Measurements from ENCODE around the gene RABGGTA.
A peak's percentile ranks its signal among the peaks of the same experiment; 100 is the strongest.

The RABGGTA gene

DNA sequence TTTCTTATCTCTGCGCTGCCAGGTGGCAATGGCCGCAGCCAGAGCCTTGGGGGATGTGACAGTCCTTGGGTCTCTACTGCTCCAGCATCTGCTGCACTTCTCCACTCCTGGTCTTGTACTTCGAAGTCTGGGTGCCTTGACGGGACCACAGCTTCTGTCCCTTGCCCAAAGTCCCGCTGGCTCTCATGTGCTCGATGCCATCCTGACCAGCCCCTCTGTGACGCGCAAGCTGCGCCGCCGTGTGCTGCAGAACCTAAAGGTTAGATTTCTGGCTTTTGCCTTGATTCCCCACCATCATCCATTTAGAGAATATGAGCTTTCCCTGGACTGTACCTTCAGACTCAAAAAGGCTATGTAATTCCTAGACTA is 32.6 kb upstream of the RABGGTA start:
- DNase-seq, result no peak

- no peak for DNase-seq
Measured at GRCh38 chr14:24300326-24300980, 29.1 kb upstream of the RABGGTA start.

GRCh38 chr14:24299255-24300191 is 28.1 kb upstream of the RABGGTA start, which contains the start of the genes DHRS1 and NOP9:
DHRS1 (minus strand) TSS chr14:24299780; CDS start chr14:24299106, 674 bp downstream.
NOP9 (plus strand) TSS chr14:24299850; CDS start chr14:24299955, 105 bp downstream.
- peak; percentile 66 to 85 for DNase-seq

- DNase-seq, result no peak
Measured at GRCh38 chr14:24298892-24299254, 27.5 kb upstream of the RABGGTA start.

GRCh38 chr14:24297190-24297964 is 26.0 kb upstream of the RABGGTA start:
- no peak for DNase-seq

DNA sequence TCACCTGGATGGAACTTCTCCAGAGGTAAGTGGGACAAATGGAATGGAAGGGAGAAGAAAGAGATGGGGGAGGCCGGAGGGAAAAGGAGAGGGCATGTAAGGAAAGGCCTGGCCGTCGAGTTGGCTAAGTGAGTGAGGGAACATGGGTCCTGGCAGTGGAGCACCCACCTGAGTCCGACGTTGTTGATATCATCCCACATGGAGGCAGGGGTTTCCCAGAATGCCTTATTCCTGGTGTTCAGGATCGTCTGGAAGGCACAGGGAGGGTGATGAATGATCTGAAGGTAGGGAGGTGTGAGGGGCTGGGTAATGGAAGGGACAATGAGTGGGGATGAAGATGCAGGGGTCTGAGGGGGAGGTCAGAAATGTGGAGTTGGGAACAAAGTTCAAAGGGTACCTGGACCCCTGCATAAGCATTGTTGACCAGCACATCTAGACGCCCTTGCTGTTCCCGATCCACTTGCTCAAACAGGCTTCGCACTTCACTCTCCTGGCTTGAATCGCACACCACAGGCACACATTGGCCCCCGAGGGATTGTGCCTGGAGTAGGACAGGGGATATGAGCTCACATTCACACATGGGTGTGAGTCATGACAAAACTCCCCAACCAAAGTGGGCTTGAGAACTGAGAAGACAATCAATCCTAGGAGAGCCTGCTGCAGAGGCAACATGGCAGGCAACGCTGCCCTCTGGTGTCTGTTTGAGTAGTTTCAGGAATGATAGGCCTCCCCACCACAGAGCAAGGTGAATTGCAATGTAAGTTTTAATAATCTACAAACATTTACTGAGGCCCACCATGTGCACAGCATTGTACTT is 25.2 kb upstream of the RABGGTA start:
- peak; percentile 22 to 69 for DNase-seq

DNA sequence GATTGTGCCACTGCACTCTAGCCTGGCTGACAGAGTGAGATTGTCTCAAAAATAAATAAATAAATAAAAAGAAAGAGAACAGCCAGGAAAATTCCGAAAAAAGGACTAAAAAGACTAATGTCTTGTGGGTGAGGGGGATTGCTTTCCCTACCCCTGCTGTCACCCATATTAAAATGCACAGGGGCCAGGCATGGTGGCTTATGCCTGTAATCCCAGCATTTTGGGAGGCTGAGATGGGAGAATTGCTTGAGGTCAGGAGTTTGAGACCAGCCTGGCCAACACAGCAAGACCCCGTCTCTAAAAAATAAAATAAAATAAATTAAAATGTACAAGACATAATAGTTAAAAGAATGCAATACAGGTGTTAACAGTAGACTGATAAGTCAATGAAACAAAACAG is 22.1 kb upstream of the RABGGTA start:
- DNase-seq, result no peak

GRCh38 chr14:24292118-24292807 is 20.9 kb upstream of the RABGGTA start:
- no peak for DNase-seq

DNA sequence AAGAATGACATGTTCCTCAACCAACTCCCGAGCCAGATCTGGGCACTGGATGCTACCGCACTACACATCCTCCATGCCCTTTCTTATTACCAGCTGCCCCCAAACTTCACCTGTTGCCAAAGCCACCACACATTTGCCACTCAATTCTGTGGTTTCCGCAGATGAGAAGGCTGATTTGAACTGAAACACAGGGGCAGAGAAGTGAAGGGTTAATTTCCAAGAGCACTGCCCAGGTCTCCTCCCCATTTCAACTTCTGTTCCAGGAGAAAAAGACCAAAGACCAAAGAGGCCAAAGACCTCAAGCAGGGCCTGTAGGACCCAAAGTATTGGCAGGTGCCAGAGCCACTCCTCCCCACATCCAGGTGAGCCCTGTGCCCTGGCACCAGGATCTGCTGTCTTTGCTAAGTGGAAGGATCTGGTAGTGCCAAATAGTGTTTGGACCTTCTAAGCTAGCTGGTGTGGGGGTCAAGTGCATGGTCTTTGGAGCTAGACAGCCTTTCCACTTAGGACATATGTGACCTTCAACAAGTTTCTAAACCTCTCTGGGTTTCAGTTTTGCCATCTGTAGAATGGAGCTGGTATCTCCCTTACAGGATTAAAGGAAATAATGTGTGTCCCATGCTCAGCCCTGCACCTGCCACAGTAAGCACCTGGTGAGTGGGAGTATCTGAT is 20.2 kb upstream of the RABGGTA start:
- DNase-seq, result no peak

DNA sequence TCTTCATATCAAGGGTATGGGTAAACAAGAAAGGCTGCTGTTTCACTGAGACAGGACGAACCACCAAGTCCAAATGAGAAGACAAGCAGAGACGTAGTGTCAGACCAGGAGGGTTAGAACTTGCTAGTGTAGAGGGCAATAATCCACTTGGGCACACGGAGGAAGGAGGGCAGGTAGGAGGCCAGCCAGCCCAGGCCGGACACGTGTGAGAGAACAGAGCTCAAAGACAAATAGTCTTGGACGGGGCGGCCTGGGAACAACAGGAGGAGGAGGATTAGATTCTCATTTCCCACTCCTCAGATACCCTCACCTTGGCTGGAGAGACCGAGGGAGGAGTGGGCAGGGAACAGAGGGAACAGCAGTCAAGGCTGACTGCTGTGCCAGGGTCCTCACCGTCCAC is 19.3 kb upstream of the RABGGTA start:
- DNase-seq, result no peak

- DNase-seq, result no peak
Measured at GRCh38 chr14:24289649-24290280, 18.4 kb upstream of the RABGGTA start.

DNA sequence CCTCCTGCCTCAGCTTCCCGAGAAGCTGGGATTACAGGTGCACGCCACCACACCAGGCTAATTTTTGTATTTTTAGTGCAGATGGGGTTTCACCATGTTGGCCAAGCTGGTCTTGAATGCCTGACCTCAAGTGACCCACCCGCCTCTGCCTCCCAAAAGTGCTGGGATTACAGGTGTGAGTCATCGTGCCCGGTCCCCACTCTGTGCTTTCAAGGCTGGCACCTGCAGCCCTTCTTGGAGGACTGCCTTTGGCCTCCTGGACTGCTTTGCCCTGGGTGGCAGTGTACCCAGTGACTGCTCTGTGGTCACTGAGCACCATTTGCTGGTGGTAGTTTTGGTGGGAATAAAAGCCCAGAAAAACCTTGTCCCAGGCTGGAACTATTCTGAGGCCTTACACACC is 15.6 kb upstream of the RABGGTA start:
- DNase-seq, result no peak

DNA sequence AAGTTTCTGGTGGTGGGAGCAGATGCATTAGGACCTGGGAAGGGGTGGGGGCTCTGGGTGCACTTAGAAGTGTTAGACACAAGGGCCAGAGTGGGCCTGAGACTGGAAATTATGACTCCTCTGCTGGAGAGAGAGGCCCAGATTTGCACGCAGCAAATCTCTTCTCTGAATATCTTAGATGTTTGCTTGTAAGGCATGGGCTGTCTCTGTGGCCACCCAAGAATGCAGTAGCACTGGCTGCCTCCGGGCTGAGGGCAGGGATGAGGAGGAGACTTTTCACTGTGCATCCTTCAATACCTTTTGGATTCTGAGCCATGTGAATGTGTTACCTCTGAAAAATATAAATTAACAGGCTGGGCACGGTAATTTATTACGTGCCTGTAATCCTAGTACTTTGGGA is 14.0 kb upstream of the RABGGTA start:
- no peak for DNase-seq

DNA sequence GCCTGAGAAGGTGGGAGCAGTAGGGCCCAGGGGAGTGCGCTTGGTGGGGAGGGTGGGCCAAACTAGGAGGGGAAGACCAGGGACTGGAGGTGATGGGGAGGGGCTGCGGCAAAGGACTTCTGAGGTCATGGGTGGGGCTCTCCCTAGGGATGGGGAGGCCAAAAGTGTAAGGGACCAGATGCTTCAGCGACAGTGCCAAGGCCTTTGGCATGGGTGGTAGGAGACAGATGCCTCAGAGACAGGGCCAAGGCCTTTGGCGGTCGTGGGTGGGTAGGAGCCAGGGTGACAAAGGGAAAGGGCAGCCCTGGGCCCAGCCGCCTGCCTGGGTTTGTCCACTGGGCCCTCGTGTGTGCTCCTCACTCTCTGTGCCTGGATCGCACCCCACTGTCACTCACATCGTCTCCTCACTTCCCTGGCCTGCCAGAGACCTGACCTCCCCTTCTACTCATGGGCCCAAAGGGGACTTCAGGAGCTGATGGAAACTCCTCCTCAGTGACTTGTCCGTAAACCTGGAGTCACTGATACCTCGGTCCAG is 13.2 kb upstream of the RABGGTA start:
- no peak for DNase-seq

GRCh38 chr14:24283796-24284460 is 12.5 kb upstream of the RABGGTA start:
- DNase-seq, result no peak

GRCh38 chr14:24282736-24283135 is 11.3 kb upstream of the RABGGTA start:
- no peak for DNase-seq

DNA sequence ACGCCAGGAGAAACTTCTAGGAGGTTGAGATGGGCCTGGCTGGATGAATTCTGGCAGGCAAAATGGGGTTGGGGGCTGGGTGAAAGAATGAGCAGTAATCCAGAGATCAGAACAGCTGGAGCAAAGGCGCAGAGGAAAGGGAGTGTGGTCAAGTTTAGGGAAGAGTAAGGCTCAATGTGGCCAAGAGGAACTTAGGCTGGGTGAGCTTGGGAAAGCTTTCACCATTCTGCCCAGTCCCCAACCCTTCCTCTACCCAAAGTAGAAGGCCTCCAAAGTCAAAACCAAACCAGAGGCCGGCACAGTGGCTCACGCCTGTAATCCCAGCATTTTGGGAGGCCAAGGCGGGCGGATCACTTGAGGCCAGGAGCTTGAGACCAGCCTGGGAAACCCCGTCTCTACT is 10.2 kb upstream of the RABGGTA start:
- DNase-seq, result no peak

DNA sequence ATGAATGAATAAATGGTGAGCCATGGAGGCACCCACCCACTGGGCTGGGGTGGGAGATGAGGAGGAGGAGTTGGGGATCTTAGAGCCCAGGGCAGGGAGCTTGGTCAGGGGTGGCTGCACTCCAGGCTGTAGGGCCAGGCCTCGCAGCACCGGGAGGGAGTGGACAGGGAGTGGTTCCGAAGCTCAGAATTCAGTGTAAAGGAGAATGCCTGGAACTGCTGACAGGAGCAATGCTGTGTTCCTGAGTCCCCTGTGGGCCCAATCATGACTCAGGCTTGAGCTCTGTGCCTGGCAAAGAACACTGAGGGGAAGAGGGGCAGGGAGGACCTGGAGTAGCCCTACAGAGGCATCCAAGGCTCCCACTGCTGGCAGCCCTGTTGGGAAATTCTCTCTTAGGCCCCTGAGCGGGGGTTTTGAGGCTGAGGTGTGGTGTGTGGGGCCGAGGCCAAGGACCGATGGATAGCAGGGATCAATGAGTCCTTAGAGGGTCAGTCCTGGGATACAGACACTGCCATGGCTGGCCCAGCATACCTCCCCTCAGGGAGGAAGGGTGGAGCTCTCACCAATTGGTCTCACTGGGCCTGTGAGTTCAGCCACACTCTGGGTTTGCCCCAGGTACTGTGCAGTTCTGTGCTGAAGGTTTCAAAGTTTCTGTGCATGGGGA is 9.5 kb upstream of the RABGGTA start:
- no peak for DNase-seq

Data from hippocampal formation (tissue), 2 donors.